Endothelial cell of umbilical vein (primary cell): Measurements from ENCODE around the gene INSRR.

Experiments used
- CTCF ChIP-seq, 2 donors: IDR thresholded peaks; 1 replicate in 1 of 2; 2 replicates in 1 of 2; pipeline ENCODE4 v1.5.1; 2011; ENCODE audit warnings: low read length in 2 of 2, mild to moderate bottlenecking in 2 of 2, moderate library complexity in 2 of 2, control low read depth in 1 of 2, inconsistent platforms in 1 of 2, low read depth in 1 of 2; ENCODE audit not compliant: insufficient read depth in 1 of 2; ENCODE audit errors: extremely low read depth in 1 of 2
- EZH2 ChIP-seq: IDR thresholded peaks from 2 replicates; pipeline ENCODE4 v1.6.1; 2012; ENCODE audit warnings: borderline replicate concordance, low read depth, mild to moderate bottlenecking, moderate library complexity, low read length, inconsistent platforms; ENCODE audit not compliant: severe bottlenecking
- POLR2A ChIP-seq: IDR thresholded peaks from 2 replicates; pipeline ENCODE4 v1.6.1; 2012; ENCODE audit warnings: low read depth, mild to moderate bottlenecking, control low read depth, low read length
- POLR2AphosphoS5 ChIP-seq: IDR thresholded peaks from 2 replicates; pipeline ENCODE4 v1.6.1; 2012; ENCODE audit warnings: low read depth, mild to moderate bottlenecking, control low read depth, low read length, moderate library complexity; ENCODE audit not compliant: insufficient read depth

- TF ChIP-seq CTCF (IDR thresholded peaks at IDR 0.05; ENCODE audit: extremely low read depth in 1 of 2, insufficient read depth in 1 of 2, low read depth in 1 of 2, low read length in 2 of 2) (no peak), EZH2 (no peak), POLR2A (no peak), POLR2AphosphoS5 (no peak)
Observed at GRCh38 chr1:156844102-156844501, 14.8 kb downstream of the INSRR start.
